GM20431 (cell line): Measurements from ENCODE around the gene THUMPD1.
"Not testable (repeated sequence)": the region's sequence is repeated elsewhere in the genome, so short reads cannot be mapped to it uniquely, and the experiment has no call there.

Experiments
- in situ Hi-C: fragments of 300-500 bp; cut with MseI, MboI; formaldehyde crosslinking; loops from one replicate; pipeline ENCODE4 v1.15.0; 2020; ENCODE audit warnings: low sequenced_read_pairs; ENCODE audit not compliant: unreplicated experiment

THUMPD1 gene

GRCh38 chr16:20750558-20750957 is 8.9 kb upstream of the THUMPD1 start:
- in situ Hi-C loops = no loop called here

- in situ Hi-C loops = no loop called here
These were observed 7.9 kb upstream of the THUMPD1 start for GRCh38 chr16:20749474-20749873.

- in situ Hi-C loops = no loop called here
These were observed 5.6 kb upstream of the THUMPD1 start for GRCh38 chr16:20747030-20747816.

GRCh38 chr16:20746461-20746860 is 4.8 kb upstream of the THUMPD1 start:
- in situ Hi-C loops = no loop called here

- in situ Hi-C loops = no loop called here
These were observed 3.4 kb upstream of the THUMPD1 start for GRCh38 chr16:20744922-20745440.

GRCh38 chr16:20743591-20743990 is 2.0 kb upstream of the THUMPD1 start:
- in situ Hi-C loops = no loop called here

GRCh38 chr16:20740901-20741521 is 607 bp downstream of the THUMPD1 start:
- in situ Hi-C loops = no loop called here

GRCh38 chr16:20740007-20740883 is 1.4 kb downstream of the THUMPD1 start:
- in situ Hi-C loops = no loop called here

GRCh38 chr16:20735490-20735889 is 6.1 kb downstream of the THUMPD1 start:
- in situ Hi-C loops = no loop called here

- in situ Hi-C loops = no loop called here
These were observed 6.8 kb downstream of the THUMPD1 start for GRCh38 chr16:20734782-20735181.

GRCh38 chr16:20734056-20734455 is 7.6 kb downstream of the THUMPD1 start:
- in situ Hi-C loops = no loop called here

GRCh38 chr16:20729141-20729540 is 12.5 kb downstream of the THUMPD1 start:
- in situ Hi-C loops = no loop called here

GRCh38 chr16:20727181-20727580 is 14.4 kb downstream of the THUMPD1 start:
- in situ Hi-C loops = no loop called here

GRCh38 chr16:20726661-20727060 is 15.0 kb downstream of the THUMPD1 start:
- in situ Hi-C loops = no loop called here

- in situ Hi-C loops = no loop called here
These were observed 21.4 kb downstream of the THUMPD1 start for GRCh38 chr16:20720251-20720650.

- in situ Hi-C loops = not testable (repeated sequence)
These were observed 23.9 kb downstream of the THUMPD1 start for GRCh38 chr16:20717718-20718117.

- in situ Hi-C loops = no loop called here
These were observed 30.2 kb downstream of the THUMPD1 start for GRCh38 chr16:20711277-20711911.

GRCh38 chr16:20708129-20708528 is 33.5 kb downstream of the THUMPD1 start:
- in situ Hi-C loops = not testable (repeated sequence)

GRCh38 chr16:20707461-20707860 is 34.2 kb downstream of the THUMPD1 start:
- in situ Hi-C loops = no loop called here

GRCh38 chr16:20705972-20706371 is 35.6 kb downstream of the THUMPD1 start:
- in situ Hi-C loops = not testable (repeated sequence)
